NCI-H187 (cell line): ENCODE measurements around the gene APOA4.

ENCODE experiments used
- DNase-seq, 2 experiments: peaks; one replicate each; lab custom pipeline; 2025; lab: John Stamatoyannopoulos, UW

The APOA4 gene

DNA sequence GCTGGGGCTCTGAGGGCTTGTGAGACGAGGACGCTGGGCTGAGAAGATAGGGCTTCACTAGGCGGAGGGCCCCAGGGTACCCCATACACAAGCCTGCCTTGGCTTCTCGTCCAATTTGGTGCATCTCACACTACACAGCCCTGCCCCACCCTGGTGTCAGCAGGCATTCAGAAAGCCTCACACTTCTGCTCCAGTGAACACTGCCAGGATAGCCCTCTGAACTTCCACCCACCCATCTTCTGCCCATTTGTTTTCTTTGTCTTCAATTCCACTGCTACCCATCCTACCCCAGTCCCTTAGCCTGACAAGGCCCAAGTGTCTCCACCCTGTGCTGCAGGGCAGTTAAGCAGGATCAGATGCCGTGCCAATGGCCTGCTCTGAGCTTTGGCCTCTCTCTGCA is 48.4 kb downstream of the APOA4 start:
- DNase-seq, result no peak

DNA sequence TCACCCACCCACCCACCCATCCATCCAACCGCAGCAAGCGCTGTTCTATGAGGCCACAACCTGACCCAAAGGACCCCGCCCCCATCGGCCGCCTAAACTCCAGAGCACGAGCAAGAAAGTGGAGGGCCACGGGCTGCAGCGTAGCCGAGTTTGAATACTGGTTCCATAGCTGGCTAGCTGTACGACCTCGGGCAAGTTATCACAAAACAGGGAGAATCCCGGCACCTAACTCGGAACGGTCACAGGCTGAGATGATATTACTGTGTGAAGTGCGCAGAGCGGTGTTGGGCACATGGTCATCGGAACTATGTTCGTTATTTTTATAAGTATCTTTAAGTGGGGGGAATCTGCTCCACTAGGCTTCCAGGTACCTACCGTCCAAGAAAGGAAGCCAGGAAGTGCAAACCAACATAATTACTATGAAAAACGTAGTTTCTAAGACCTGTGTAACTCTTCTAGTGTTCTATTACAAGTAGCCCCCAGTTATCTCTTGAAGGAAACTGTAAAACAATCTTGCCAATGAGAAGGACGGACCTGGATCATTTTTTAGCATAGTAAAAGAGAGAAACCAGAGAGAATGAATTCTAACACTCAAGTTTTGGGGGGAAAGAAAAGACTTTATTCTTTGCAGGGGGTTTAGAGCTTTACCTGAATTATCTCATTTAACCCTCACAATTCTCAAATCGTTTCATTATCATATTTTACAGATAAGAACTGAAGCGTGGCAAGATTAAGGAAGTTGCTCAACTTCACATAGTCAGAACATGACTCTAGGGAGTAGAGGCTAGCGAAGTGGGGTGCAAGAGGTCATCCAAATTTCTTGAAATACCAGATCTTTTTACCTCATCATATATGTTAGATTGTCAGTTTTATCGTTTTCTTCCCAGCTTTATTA is 49.7 kb downstream of the APOA4 start:
- DNase-seq, result no peak

DNA sequence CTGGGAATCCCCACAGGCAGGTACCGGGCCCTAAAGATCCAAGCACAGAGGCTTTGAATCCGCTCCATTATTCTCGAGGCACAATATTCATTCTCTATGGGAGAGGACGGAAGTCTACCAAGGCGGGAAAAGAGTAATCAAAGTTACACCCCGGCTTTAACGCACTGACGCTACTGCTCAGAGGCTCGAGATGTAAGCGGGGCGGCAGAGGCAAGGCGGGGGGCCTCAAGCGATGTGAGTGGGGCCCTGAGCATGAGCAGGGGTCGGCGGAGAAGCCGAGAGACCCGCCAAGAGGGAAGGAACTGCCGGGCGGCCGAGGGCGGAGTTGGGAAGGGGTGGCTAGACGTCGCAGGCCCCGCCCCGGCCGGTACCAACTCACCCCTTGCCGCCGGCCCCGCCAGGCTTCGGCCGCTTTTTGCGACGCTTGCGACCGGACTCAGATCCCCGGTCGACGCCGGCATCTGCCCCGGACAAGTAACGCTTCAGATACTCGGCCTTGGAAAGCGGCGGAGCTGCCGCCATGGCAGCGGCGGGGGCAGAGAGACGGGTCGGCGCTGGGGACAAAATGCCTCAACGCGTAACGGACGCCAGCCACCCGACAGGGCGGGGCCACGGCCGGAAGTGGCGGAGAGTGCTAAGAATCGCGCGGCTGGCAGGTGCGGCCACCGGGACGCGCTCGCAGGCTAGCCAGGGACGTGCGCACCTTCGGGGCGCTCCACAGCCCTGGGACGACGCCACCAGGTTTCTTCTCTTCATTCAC is 50.5 kb downstream of the APOA4 start, which contains the start of gene BUD13:
TSS of gene BUD13 (minus strand) at position 545 of the 760 bp plus-strand sequence. CDS start at position 522, 23 bp downstream.
- peak; percentile 77 to 85 for DNase-seq

DNA sequence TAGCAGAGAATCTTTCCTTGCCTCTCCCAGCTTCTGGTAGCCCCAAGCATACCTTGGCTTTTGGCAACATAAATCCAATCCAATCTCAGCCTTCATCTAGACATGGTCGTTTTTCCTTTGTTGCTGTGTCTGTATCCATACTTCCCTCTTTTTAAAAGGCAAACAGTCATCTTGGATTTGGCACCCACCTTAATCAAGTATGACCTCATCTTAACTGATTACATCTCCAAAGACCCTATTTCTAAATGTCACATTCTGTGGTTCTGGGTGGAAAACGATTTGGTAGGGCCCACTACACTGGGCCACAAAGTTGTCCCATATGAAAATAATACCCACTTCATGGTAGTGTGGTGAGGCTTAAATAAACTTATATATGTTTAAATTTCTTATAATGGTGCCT is 51.2 kb downstream of the APOA4 start:
- DNase-seq, result no peak
